ENCODE results near the gene PAQR5. TPM values are rescaled to one million over a fixed set of nuclear protein-coding genes. Genes with fewer than 3 reads are reported as not detected.
"Not testable (repeated sequence)": the region's sequence is repeated elsewhere in the genome, so short reads cannot be mapped to it uniquely, and the experiment has no call there.

The PAQR5 gene
- total RNA-seq, 1 experiment from 2014 or later = 0.91 TPM

DNA sequence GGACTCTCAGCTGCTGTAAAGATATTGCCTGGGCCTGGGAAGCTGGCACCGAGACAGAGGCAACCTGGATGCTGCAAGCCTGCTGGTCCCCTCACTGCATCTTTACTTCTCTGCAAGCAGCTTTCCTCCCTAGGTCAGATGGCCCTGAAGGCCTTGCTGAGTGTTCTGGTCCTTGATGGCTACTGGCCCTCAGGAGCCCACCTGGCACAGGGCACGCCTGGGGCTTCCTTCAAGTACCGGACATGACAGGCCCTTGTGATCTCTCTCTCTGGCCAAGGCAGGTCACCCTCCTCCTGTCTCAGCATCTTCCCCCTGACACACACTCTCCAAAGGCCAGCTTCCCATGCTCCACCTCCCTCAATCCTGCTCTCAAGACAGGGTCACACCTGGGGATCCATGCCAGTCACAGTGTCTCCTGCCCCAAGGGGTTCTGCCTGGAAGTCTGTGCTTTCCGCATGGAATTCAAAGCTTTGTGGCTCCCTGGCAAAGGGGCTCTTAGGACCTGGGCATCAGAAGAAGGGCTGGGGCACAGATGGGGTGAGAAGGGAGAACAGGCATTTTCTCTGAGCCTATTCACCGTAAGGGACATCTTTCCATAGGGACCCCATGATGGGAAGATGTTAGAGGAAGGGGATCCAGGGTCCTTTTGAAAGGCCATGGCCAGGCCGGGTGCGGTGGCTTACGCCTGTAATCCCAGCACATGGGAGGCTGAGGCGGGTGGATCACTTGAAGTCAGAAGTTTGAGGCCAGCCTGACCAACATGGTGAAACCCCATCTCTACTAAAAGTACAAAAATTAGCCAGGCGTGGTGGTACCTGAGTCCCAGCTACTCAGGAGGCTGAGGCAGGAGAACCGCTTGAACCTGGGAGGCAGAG is 4.7 kb upstream of the PAQR5 start:
- DNase-seq (ENCODE audit: low read depth) = no peak

GRCh38 chr15:69296606-69297005 is 2.1 kb upstream of the PAQR5 start:
- no peak for DNase-seq (ENCODE audit: low read depth)

DNA sequence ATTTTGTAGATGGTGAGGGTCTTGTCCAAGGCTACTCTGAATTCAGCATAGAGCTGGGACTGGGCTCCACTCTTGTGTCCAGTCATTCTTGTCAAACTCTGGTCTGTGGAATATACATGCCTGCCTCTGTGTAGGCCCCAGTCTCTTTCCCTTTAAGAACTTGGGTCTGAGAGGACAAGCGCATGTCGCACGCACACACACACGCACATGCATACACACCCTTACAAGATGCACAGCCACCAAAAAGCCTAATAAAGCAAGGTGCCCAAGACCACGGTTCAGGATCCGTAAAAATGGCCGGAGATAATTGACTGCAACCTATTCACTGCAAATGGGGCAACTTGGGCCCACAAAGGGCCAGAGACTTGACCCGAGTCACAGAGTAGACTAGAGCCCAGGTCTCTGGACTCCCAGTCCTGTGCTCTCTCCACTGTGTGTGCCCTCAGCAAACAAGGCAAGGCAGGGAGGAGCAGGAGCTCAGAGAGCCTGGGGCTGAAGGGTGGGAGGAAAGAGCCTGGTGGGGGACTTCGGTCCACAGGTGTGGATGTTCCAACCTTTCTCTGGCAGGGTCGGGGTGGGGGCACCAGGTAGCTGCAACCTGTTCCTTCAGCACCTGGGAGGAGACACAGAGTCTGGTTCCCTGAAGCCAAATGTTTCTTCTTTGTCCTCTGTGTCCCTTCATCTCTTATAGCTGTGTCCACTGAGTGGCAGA is 914 bp upstream of the PAQR5 start:
- no peak for DNase-seq (ENCODE audit: low read depth)

GRCh38 chr15:69298354-69298696 is 387 bp upstream of the PAQR5 start:
- no peak for DNase-seq (ENCODE audit: low read depth)

GRCh38 chr15:69299451-69299886 is 757 bp downstream of the PAQR5 start:
- DNase-seq (ENCODE audit: low read depth) = no peak

DNA sequence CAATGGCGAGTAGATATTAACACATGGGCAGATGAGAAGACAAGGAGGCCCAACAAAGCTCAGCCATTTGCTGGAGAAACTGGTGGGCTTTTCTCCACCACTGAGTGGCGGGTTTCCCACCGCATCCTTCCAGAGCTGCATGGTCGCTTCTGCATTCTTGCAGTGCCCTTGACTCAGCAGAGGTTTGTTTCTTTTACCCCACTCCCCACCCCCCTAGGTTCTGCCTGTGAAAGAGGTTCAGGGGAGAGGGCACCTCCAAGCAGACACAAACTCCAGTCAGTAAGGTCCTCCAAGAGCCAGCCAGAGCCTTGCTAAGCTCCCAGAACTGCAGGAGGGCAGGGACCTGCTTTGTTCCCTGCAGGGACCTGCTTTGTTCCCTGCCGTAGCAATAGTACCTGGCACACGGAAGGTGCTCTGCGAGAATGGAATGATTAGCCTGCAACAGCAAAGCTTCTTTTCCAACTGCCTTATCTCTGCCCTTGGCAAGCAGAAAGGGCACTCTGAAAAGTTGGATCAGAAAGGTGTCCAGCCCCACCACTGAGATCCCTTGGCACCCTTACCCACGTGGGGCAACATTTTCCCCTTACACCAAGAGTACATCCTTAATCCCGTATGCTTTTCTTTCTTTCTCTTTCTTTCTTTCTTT is 1.4 kb downstream of the PAQR5 start:
- no peak for DNase-seq (ENCODE audit: low read depth)

- DNase-seq (ENCODE audit: low read depth) = not testable (repeated sequence)
Measured at GRCh38 chr15:69301101-69301500, 2.4 kb downstream of the PAQR5 start.

- DNase-seq (ENCODE audit: low read depth) = not testable (repeated sequence)
Measured at GRCh38 chr15:69302087-69302486, 3.4 kb downstream of the PAQR5 start.

DNA sequence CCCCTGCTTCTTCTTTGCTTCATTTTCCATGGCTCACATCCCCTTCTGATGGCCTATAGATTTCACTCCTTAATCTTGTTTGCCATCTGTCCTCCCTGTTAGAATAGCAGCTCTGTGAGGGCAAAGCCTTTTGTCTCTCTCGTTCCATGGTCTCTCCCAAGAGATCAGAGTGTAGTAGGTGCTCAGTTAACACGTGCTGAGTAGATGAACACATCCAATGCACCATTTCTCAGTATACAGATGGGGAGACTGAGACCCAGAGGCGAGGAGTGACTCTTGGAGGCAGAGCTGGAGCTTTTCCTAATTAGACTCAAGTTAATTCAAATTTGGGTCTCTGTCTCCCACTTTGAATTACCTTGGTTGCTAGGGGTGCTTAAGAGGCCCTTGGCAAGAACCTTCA is 4.2 kb downstream of the PAQR5 start:
- DNase-seq (ENCODE audit: low read depth) = no peak

- DNase-seq (ENCODE audit: low read depth) = no peak
Measured at GRCh38 chr15:69303337-69304181, 4.8 kb downstream of the PAQR5 start.

GRCh38 chr15:69304182-69304545 is 5.5 kb downstream of the PAQR5 start:
- peak; percentile 54 for DNase-seq (ENCODE audit: low read depth)

DNA sequence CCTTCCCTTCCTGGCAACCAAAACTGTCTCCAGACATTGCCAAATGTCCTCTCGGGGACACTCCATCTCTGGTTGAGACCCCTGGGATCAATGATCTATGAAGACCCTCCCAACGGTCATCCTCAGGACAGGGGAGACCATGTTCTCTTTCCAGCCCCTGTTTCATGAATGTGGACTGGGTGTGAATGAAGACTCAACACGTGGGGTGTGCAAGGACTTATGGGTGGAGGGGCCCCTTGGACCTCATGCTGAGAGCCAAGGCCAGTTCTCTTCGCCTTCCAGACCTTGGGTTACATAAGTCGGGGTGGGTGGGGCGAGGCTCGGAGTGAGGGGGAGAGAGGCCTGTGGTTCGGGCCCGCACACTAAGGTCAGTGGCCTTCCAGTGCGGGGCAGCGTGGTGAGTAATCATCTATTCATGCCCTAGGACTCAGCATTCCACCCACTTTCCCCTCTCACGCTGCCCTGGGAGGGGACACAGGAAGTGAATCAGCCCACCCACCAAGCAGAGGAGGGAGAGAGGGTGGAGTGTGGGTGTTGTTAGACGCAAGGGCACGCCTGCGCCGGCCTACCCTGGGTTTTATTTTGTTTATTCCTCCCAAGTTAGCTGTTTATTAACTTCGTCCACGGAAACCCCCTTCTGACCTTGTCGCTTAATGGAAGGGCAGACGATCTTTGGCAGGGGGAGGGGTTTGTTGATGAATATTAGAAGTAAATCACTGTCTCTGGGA is 6.7 kb downstream of the PAQR5 start:
- DNase-seq (ENCODE audit: low read depth) = peak; percentile 87

GRCh38 chr15:69305933-69306568 is 7.3 kb downstream of the PAQR5 start:
- DNase-seq (ENCODE audit: low read depth) = no peak

DNA sequence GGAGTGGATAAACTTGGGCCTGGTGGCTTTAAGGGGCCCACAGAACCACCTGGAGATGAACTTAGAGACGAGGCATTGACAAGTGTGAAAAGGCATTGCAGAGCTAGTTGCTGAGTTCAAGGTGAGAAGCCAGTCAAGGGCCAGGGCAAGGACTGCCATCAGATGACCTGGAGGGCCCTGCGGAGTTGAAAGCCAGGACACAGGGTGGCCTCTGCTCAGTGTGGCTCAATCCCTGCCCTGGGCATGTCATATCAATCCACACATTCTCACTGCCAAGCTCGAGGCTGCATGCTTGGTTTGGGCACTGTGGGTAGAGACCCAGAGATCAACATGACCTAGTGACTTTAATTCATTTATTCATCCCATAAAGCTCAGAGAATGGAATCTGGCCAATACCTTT is 9.2 kb downstream of the PAQR5 start:
- DNase-seq (ENCODE audit: low read depth) = no peak

DNA sequence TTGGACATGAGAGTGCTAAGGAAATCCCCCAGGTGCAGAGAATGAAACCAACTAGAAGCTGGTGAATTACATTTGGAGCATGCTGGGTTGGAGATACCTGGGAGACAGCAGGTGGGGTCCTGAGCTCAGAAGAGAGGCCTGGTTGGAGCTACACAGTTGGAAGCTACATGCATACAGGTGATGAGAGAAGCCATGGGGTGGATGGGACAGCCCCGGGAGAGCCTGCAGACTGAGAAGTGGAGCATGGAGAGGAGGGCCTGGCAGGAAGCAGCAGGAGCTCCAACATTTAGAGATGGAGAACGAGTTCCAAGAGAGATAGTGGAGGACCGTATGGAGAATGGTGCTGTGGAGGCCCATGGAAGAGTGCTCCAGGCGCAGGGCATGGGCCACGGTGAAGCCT is 10.2 kb downstream of the PAQR5 start:
- no peak for DNase-seq (ENCODE audit: low read depth)

DNA sequence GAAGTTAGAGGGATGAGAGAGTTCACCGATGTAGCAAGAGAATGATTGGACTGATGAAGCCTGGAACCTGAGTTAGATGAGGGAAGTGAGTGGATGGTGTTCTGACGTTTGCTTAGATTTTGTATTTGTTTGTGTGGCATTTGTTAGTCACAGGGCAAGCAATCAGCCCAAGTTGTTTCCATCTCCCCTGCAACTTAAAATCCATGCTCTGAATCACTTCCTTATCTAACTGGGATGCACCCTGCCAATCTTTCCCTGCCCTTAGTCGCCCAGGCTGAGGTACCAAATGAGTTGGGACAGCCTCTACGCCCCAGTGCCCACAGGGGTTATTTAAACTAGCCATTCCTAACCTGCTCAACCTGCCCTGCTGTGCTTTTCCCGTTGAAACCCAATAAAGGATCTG is 12.6 kb downstream of the PAQR5 start:
- DNase-seq (ENCODE audit: low read depth) = no peak

DNA sequence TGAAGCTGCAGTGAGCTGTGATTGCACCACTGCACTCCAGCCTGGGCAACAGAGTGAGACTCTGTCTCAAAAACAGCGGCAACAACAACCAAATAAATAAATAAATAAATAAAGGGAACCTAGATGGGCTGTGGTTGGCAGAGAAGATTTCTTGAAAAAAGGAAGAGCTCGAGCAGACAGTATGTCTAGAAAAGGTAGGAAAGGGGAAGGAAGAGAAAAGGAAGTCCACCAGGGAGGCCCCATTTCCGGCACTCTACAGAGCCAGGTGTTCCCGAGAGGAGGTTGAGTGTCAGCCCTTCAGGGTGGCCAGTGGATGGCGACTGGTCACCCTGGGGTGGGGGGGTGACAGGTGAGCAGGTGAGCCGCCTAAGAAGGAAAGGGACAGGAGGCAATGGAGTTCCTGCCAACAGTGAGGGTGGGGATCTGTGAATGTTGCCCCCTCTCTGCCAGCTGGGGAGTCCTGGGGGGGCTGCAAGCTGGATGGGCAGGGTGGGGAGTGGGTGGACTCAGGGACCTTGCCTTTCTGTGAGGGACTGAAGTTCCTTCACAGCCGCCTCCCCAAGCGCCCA is 14.8 kb downstream of the PAQR5 start:
- no peak for DNase-seq (ENCODE audit: low read depth)

- DNase-seq (ENCODE audit: low read depth) = no peak
Measured at GRCh38 chr15:69314131-69314530, 15.4 kb downstream of the PAQR5 start.

GRCh38 chr15:69314736-69315135 is 16.0 kb downstream of the PAQR5 start:
- no peak for DNase-seq (ENCODE audit: low read depth)

DNA sequence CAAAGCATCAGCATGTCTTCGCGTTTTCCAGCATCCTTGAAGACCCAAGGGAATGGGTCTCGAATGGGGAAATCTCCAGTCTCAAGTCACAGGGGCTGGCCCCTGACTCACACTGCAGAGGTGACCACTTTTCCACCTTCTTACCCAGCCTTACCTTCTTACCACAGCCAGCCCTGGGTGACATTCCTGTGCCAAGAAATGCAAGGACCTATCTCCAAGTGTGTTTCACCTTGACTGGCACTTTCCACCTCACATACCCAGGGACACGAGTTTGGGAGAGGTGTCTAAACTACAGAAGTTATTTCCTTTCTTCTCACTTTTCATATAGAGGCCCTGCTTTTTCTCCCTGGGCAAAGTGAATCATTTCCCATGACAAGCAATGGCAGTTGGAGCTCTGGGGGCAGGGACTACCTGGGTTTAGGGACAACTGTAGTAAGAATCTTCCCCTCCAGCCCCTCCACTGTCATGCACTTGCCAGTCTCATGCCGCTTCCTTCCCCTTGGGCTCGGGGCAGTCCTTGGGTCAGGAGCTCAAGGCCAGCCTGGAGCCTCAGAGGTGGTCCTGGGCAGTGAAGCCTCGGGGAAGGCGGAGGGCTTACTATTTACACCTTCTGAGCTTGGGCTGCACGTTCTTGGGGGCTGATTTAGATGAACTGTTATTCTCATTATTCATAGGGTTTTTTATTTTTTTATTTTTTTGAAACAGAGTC is 16.8 kb downstream of the PAQR5 start:
- no peak for DNase-seq (ENCODE audit: low read depth)
